Endothelial cell of umbilical vein (primary cell): ENCODE results near the gene PDE3B.

Experiments used
- EZH2 ChIP-seq: IDR thresholded peaks from 2 replicates; pipeline ENCODE4 v1.6.1; 2012; ENCODE audit warnings: borderline replicate concordance, low read depth, mild to moderate bottlenecking, moderate library complexity, low read length, inconsistent platforms; ENCODE audit not compliant: severe bottlenecking
- FOS ChIP-seq: IDR thresholded peaks from 2 replicates; pipeline ENCODE4 v1.6.1; 2011; ENCODE audit warnings: mild to moderate bottlenecking, low read length, moderate library complexity, borderline replicate concordance; ENCODE audit not compliant: insufficient read depth
- MYC ChIP-seq: IDR thresholded peaks from one replicate; pipeline ENCODE4 v1.6.1; 2011; ENCODE audit warnings: mild to moderate bottlenecking, low read depth, low read length
- POLR2A ChIP-seq: IDR thresholded peaks from 2 replicates; pipeline ENCODE4 v1.6.1; 2012; ENCODE audit warnings: low read depth, mild to moderate bottlenecking, control low read depth, low read length
- POLR2AphosphoS5 ChIP-seq: IDR thresholded peaks from 2 replicates; pipeline ENCODE4 v1.6.1; 2012; ENCODE audit warnings: low read depth, mild to moderate bottlenecking, control low read depth, low read length, moderate library complexity; ENCODE audit not compliant: insufficient read depth
- TF ChIP-seq, protein P1 (sequence below), 2 donors: IDR thresholded peaks; 1 replicate in 1 of 2; 2 replicates in 1 of 2; pipeline ENCODE4 v1.5.1; 2011; ENCODE audit warnings: low read length in 2 of 2, mild to moderate bottlenecking in 2 of 2, moderate library complexity in 2 of 2, control low read depth in 1 of 2, inconsistent platforms in 1 of 2, low read depth in 1 of 2; ENCODE audit not compliant: insufficient read depth in 1 of 2; ENCODE audit errors: extremely low read depth in 1 of 2

DNA sequence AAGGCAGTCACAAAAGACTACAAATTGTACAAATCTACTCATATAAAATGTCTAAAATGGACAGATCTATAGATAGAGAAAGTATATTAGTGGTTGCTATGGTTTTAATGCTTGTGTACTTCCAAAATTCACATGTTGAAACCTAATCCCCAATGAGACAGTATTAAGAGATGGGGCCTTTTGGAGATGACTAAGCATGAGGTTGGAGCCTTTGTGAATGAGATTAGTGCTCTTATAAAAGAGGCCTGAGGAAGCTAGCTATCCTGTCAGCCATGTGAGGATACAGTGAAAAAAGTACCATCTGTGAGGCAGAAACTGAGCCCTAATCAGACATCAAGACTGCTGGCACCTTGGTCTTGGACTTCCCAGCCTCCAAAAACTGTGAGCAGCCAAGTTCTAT is 165.9 kb downstream of the PDE3B start:
- TF ChIP-seq MYC (no peak), FOS (no peak), EZH2 (no peak), POLR2A (no peak), POLR2AphosphoS5 (no peak)
- TF ChIP-seq, protein P1, sequence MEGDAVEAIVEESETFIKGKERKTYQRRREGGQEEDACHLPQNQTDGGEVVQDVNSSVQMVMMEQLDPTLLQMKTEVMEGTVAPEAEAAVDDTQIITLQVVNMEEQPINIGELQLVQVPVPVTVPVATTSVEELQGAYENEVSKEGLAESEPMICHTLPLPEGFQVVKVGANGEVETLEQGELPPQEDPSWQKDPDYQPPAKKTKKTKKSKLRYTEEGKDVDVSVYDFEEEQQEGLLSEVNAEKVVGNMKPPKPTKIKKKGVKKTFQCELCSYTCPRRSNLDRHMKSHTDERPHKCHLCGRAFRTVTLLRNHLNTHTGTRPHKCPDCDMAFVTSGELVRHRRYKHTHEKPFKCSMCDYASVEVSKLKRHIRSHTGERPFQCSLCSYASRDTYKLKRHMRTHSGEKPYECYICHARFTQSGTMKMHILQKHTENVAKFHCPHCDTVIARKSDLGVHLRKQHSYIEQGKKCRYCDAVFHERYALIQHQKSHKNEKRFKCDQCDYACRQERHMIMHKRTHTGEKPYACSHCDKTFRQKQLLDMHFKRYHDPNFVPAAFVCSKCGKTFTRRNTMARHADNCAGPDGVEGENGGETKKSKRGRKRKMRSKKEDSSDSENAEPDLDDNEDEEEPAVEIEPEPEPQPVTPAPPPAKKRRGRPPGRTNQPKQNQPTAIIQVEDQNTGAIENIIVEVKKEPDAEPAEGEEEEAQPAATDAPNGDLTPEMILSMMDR (IDR thresholded peaks at IDR 0.05; ENCODE audit: extremely low read depth in 1 of 2, insufficient read depth in 1 of 2, low read depth in 1 of 2, low read length in 2 of 2), result no peak
